ENCODE measurements around the gene RAD51B.

RAD51B gene

DNA sequence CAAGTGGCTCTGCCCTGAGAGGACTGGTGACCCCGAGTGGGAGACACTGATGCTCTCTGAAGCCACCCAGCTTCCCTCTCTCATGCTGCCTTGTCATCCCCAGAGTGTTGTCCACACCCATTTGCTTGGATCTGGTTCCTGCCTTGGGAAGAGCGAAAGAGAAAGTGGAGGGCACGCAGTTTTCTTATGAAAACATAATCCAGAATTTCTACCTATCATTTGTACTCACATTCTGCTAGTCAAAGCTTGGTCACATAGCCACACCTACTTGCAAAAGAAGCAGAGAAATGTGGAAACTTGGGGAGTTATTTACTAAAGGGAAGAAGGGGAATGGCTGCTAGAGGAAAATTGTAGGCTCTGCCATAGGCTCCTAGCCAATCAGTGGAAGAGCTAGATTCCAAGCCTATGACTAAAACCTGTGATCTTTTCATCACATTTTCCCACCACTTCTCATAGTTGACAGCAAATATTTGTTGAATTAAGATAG lies 647.0 kb downstream of the RAD51B start:
- no peak for DNase-seq (ENCODE audit: low spot score)

DNA sequence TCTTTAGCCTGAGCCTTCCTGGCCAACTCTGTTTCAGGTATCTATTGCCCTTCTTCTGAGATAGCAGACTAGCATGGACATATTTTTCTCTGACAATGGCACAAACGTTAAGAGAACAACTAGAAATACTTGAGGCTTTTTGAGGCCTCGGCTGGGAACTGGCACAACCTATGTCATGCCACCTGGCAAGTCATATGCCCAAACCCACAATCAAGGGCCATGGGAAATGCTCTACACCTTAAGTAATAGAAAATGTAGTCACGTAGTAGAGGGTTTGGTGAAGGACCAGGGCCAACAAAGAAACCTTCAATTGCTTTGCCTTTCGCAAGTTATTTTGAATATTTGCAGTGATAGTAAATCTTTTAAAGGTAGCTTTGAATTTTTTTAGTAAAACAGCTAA lies 647.8 kb downstream of the RAD51B start:
- no peak for DNase-seq (ENCODE audit: low spot score)

DNA sequence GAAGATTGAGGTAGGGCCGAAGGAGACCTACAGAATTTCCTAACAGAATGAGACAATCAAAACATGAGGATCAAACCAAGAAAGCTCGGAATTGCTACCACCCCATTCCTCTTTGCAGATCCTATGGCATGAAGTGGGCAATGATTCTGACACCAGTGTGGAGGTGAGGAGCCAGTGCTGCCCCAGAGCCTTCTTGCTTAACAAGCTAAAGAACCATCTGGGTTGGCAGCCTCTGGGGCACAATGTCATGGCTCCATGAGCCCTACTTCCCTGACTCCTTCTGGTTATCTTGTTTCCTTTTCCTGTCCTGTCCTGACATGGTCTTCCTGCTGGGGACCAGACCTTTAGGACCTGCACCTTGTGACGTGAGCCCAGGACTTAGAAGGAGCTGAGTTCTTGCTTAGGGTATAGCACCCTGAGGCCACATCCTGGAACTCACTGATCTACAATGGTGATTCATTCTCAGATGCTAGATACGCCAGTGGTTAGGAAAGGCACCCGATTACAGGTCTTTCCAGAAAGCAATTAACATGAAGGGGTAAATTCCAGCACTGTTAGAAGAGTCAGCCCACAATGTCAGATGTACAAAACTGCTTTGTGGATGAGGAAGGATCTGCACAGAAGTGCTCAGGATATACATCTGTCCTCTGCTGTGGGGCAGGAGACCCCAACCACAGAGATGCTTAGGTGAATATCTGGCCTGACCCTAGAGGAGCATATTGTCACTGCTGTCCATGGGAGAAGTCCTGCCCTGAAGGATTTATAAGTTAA lies 649.0 kb downstream of the RAD51B start:
- peak; percentile 47 for DNase-seq (ENCODE audit: low spot score)

GRCh38 chr14:68469208-68469713 lies 649.7 kb downstream of the RAD51B start:
- DNase-seq (ENCODE audit: low spot score) = no peak

DNA sequence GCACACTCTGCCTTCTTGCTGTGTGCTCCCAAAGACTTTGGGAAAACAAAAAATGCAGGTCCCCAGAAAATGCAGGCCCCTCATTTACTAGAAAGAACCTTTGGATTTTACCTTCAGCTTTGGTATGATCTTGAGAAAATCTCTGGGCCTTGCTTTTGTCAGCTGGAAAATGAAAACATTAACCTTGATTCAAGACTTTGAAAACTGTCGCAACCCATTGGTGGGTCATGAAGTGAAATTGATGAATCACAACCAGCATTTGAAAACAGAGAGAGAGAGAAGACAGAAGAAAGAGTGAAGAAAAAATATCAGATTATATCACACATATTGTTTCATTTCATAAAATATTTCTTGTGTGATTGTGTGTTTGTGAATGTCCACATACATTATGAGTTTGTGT lies 650.8 kb downstream of the RAD51B start:
- DNase-seq (ENCODE audit: low spot score) = no peak

GRCh38 chr14:68471029-68471963 lies 651.7 kb downstream of the RAD51B start:
- DNase-seq (ENCODE audit: low spot score) = no peak

- DNase-seq (ENCODE audit: low spot score) = no peak
Measured at GRCh38 chr14:68471964-68472508, 652.5 kb downstream of the RAD51B start.

DNA sequence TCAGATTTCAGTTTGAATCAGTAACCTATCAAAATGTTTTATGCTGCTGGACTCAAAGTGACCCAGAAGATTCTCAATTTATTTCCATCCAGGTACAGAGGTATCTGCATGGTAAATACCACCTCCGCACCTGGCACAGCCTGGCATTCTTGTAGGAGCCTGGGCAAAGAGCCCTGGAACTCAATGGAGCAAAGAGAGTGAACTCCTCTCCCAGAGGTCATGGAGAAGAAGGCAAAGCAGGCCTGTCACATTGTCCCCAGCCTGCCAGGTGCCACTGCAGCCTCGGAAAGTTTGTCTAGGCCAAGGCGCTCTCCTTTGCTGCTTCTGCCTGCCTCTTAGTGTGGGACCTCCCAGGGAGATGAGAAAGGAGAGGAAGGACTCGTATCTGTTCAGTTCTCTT lies 653.5 kb downstream of the RAD51B start:
- DNase-seq (ENCODE audit: low spot score) = no peak

DNA sequence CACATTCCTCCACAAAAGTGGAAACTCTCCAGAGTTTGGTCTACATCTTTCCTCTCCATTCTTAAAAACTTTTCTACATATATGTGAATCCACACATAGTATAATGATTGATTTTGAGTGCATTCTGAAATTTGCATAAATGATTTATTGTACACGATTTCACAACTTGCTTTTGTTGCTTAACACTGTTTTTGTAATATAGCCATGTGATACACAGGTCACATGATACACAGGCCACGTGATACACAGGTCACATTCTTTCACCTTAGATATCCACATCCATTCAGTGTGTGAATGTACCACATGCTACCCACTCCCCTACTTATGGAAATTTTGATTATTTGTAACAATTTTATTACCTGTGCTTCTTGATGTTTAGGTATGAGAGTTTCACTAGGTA lies 654.2 kb downstream of the RAD51B start:
- no peak for DNase-seq (ENCODE audit: low spot score)

DNA sequence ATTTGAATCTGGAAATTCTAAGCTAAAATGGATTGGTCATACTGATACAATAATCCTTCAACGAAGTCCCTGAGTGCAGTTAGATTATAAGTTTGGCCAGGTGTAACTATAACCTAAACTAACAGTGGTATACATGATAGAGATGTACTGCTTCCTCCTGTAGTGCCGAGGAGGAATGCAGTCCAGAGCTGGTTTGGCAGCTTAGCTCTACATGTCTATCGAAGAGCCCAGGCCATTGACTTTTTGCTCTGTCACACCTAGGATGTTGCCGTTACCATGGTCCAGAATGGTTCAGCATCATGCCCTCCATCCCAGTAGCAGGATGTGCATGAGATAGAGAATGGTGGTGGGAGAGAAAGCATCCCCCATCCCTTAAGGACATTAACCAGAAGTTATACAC lies 655.2 kb downstream of the RAD51B start:
- no peak for DNase-seq (ENCODE audit: low spot score)

GRCh38 chr14:68475802-68476201 lies 656.2 kb downstream of the RAD51B start:
- no peak for DNase-seq (ENCODE audit: low spot score)

DNA sequence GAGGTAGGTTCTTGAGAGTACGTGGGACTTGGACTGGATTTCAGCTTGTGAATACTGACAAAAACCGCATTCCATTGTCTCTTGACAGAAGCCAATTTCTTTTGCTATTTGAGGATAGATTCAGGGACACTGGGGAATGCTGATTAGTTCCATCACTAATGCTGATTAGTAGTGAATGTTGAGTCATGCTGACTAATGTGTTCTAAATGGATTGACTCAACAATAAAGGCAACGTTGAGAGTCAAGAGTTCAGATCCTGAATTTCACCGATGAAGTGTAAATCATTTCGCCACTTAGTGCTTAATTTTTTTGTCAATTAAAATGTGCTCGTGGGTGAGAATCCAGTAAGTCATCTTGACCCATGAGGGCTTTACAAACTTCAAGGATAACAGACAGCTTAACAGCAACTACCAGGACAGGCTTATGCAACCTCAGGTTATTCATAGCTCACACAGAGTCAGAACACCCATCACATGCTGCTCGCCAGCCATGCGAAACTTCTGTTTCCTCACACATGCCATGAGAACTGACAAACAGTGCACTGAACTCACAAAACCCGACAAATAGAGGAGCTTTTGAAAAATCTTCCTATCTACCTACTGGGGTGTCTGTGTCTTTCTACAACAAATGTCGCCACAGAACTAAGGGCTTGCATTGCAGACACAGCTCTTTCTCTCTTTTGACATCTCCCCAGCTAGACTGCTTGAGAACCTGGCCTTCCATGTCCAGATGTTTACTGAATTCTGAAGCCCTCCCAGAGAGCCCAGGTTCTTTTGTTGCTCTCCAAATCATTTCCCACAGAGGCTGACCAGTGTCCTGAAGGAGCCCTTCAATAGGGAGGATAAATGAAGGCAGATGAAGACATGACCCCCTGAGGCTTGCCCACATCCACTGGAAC lies 656.9 kb downstream of the RAD51B start:
- DNase-seq (ENCODE audit: low spot score) = no peak

GRCh38 chr14:68477110-68477455 lies 657.5 kb downstream of the RAD51B start:
- DNase-seq (ENCODE audit: low spot score) = no peak

GRCh38 chr14:68477461-68478085 lies 658.0 kb downstream of the RAD51B start:
- no peak for DNase-seq (ENCODE audit: low spot score)

- no peak for DNase-seq (ENCODE audit: low spot score)
Measured at GRCh38 chr14:68479247-68479646, 659.7 kb downstream of the RAD51B start.

- no peak for DNase-seq (ENCODE audit: low spot score)
Measured at GRCh38 chr14:68482018-68482417, 662.4 kb downstream of the RAD51B start.

GRCh38 chr14:68482772-68483395 lies 663.3 kb downstream of the RAD51B start:
- DNase-seq (ENCODE audit: low spot score) = no peak

DNA sequence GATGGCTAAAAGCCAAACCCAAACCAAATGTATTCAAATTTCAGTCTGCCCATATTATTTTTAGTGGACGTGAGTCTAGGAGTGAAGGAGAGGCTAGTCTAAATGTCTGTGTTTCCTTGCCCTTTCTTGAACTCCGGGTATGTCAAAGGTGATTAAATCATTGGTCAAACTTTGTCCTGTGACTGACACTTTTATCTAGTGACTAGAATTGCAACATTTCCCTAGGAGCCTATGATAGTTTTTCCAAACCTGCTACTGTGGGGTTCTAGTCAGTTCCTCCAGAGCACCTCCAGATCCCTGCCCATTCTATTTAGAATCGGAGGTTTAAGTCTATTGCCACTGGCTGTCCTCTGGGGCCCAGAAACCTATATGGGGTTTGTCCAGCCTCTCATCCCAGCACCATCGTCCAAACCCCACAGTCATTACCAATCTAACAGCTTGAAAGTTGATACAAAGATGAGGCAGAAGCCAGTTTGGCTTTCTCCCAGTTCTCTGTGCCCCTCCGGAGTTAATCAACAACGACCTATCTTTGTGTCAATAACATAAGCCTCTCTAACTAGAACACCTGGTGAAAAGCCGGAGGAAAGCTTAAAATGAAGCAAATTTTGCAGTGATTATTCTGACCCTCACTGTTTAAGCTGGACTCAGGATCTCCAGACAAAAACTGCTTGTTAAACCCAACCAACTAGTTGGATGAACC lies 666.6 kb downstream of the RAD51B start:
- no peak for DNase-seq (ENCODE audit: low spot score)

DNA sequence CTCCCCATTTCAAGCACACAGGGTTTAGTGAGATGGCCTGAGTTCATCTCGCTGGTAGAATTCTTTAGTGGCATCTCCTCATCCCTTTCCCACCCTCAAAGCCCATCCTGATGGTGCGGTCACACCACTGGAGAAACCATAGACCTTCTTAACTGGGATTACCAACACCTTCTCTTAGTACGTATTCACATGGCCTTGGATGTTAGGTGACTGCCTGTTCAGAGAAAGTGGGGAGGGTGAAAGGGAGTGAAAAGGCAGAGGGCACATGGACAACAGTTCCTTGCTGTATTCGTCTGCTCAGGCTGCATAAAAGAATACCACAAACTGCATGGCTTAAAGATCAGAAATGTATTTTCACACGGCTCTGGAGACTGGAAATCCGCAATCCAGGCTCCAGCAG lies 667.2 kb downstream of the RAD51B start:
- no peak for DNase-seq (ENCODE audit: low spot score)

Data from CD4-positive, alpha-beta T cell treated with Interleukin-6 at 100 ng/mL for 8 hours (primary cell).